ENCODE measurements around the gene JAZF1.

JAZF1 gene

GRCh38 chr7:28008911-28009310 lies 171.7 kb downstream of the JAZF1 start:
- no peak for DNase-seq (ENCODE audit: low read depth in 3 of 3)

GRCh38 chr7:28008171-28008570 lies 172.4 kb downstream of the JAZF1 start:
- no peak for DNase-seq (ENCODE audit: low read depth in 3 of 3)

GRCh38 chr7:28006491-28006890 lies 174.1 kb downstream of the JAZF1 start:
- no peak for DNase-seq (ENCODE audit: low read depth in 3 of 3)

- DNase-seq (ENCODE audit: low read depth in 3 of 3): no peak
Observed at GRCh38 chr7:28005847-28006231, 174.8 kb downstream of the JAZF1 start.

GRCh38 chr7:28005075-28005846 lies 175.3 kb downstream of the JAZF1 start:
- no peak for DNase-seq (ENCODE audit: low read depth in 3 of 3)

GRCh38 chr7:28003408-28003807 lies 177.2 kb downstream of the JAZF1 start:
- DNase-seq (ENCODE audit: low read depth in 3 of 3): no peak

GRCh38 chr7:28002638-28003037 lies 178.0 kb downstream of the JAZF1 start:
- no peak for DNase-seq (ENCODE audit: low read depth in 3 of 3)

- DNase-seq (ENCODE audit: low read depth in 3 of 3): no peak
Observed at GRCh38 chr7:28001896-28002295, 178.7 kb downstream of the JAZF1 start.

- no peak for DNase-seq (ENCODE audit: low read depth in 3 of 3)
Observed at GRCh38 chr7:27999829-28000228, 180.8 kb downstream of the JAZF1 start.

- no peak for DNase-seq (ENCODE audit: low read depth in 3 of 3)
Observed at GRCh38 chr7:27998382-27998781, 182.2 kb downstream of the JAZF1 start.

GRCh38 chr7:27997188-27997707 lies 183.3 kb downstream of the JAZF1 start:
- no peak for DNase-seq (ENCODE audit: low read depth in 3 of 3)

GRCh38 chr7:27996141-27996540 lies 184.5 kb downstream of the JAZF1 start:
- no peak for DNase-seq (ENCODE audit: low read depth in 3 of 3)

- no peak for DNase-seq (ENCODE audit: low read depth in 3 of 3)
Observed at GRCh38 chr7:27995228-27995627, 185.4 kb downstream of the JAZF1 start.

- no peak for DNase-seq (ENCODE audit: low read depth in 3 of 3)
Observed at GRCh38 chr7:27994639-27995038, 186.0 kb downstream of the JAZF1 start.

GRCh38 chr7:27992755-27993493 lies 187.7 kb downstream of the JAZF1 start:
- DNase-seq (ENCODE audit: low read depth in 3 of 3): no peak

- DNase-seq (ENCODE audit: low read depth in 3 of 3): no peak
Observed at GRCh38 chr7:27992097-27992496, 188.5 kb downstream of the JAZF1 start.

GRCh38 chr7:27991006-27991528 lies 189.5 kb downstream of the JAZF1 start:
- no peak for DNase-seq (ENCODE audit: low read depth in 3 of 3)

- DNase-seq (ENCODE audit: low read depth in 3 of 3): no peak
Observed at GRCh38 chr7:27976531-27976930, 204.1 kb downstream of the JAZF1 start.

GRCh38 chr7:27973625-27974024 lies 207.0 kb downstream of the JAZF1 start:
- DNase-seq (ENCODE audit: low read depth in 3 of 3): no peak

- no peak for DNase-seq (ENCODE audit: low read depth in 3 of 3)
Observed at GRCh38 chr7:27972276-27972675, 208.3 kb downstream of the JAZF1 start.

- DNase-seq (ENCODE audit: low read depth in 3 of 3): no peak
Observed at GRCh38 chr7:27971171-27971812, 209.3 kb downstream of the JAZF1 start.

- no peak for DNase-seq (ENCODE audit: low read depth in 3 of 3)
Observed at GRCh38 chr7:27970350-27970749, 210.2 kb downstream of the JAZF1 start.
